HEK293 (cell line): Measurements from ENCODE around the gene GPR84.

ENCODE experiments used
- CTCF ChIA-PET: fragments of 350-600 bp; formaldehyde crosslinking; extraction: SDS; loops from one replicate; lab custom pipeline; 2021; ENCODE audit warnings: antibody characterized with exemption; lab: Yijun Ruan, JAX
- POLR2A ChIA-PET: fragments of 300-600 bp; formaldehyde crosslinking; extraction: SDS; loops from one replicate; lab custom pipeline; 2020; ENCODE audit warnings: antibody characterized with exemption, inconsistent platforms; lab: Yijun Ruan, JAX
- H3K27ac ChIP-seq: fragments of 200-500 bp; sonication (Bioruptor generic); 2 replicates; pipeline ENCODE4 v1.5.1; 2014; ENCODE audit warnings: low read depth, low read length, control low read depth, inconsistent platforms; ENCODE audit errors: extremely low read depth
- H3K36me3 ChIP-seq, 2 experiments: fragments of 200-500 bp in 1 of 2; sonication (Bioruptor generic) in 1 of 2; 1 replicate in 1 of 2; 2 replicates in 1 of 2; pipeline ENCODE4 v1.5.1; 2014 to 2017; ENCODE audit warnings: inconsistent platforms in 2 of 2, low read length in 2 of 2; ENCODE audit not compliant: control insufficient read depth in 2 of 2, insufficient read depth in 1 of 2
- H3K4me1 ChIP-seq: fragments of 200-500 bp; sonication (Bioruptor generic); 2 replicates; pipeline ENCODE4 v1.5.1; 2014; ENCODE audit warnings: mild to moderate bottlenecking, low read length, inconsistent platforms; ENCODE audit not compliant: control insufficient read depth, insufficient read depth
- H3K4me3 ChIP-seq: 2 replicates; pipeline ENCODE4 v1.5.1; 2011; ENCODE audit warnings: low read depth, mild to moderate bottlenecking, control low read depth, low read length, moderate library complexity
- H3K9me3 ChIP-seq: fragments of 200-500 bp; sonication (Bioruptor generic); 2 replicates; pipeline ENCODE4 v1.5.1; 2014; ENCODE audit warnings: low read depth, low read length, inconsistent platforms; ENCODE audit not compliant: control insufficient read depth, insufficient read depth
- GLIS2 ChIP-seq: fragments of 450-650 bp; formaldehyde crosslinking; IDR thresholded peaks from 2 replicates; pipeline ENCODE4 v1.5.1; 2016; ENCODE audit warnings: missing biosample characterization, missing genetic modification characterization
- KLF1 ChIP-seq: fragments of 450-650 bp; formaldehyde crosslinking; IDR thresholded peaks from 2 replicates; pipeline ENCODE4 v1.5.1; 2016; ENCODE audit warnings: missing biosample characterization, missing genetic modification characterization
- KLF16 ChIP-seq: fragments of 450-650 bp; formaldehyde crosslinking; IDR thresholded peaks from 2 replicates; pipeline ENCODE4 v1.5.1; 2017; ENCODE audit warnings: missing biosample characterization, missing genetic modification characterization
- KLF17 ChIP-seq: fragments of 450-650 bp; formaldehyde crosslinking; IDR thresholded peaks from 2 replicates; pipeline ENCODE4 v1.5.1; 2016; ENCODE audit warnings: missing biosample characterization, missing genetic modification characterization
- KLF9 ChIP-seq: fragments of 450-650 bp; formaldehyde crosslinking; IDR thresholded peaks from 2 replicates; pipeline ENCODE4 v1.5.1; 2016; ENCODE audit warnings: missing biosample characterization, missing genetic modification characterization, low read depth
- PRDM1 ChIP-seq: fragments of 450-650 bp; formaldehyde crosslinking; IDR thresholded peaks from 2 replicates; pipeline ENCODE4; 2016; ENCODE audit warnings: missing biosample characterization, missing genetic modification characterization
- PRDM2 ChIP-seq: fragments of 450-650 bp; formaldehyde crosslinking; IDR thresholded peaks from 2 replicates; pipeline ENCODE4 v1.5.1; 2016; ENCODE audit warnings: missing biosample characterization, missing genetic modification characterization, borderline replicate concordance
- REST ChIP-seq: fragments of 450-650 bp; formaldehyde crosslinking; IDR thresholded peaks from 2 replicates; pipeline ENCODE4 v1.5.1; 2016; ENCODE audit warnings: missing biosample characterization, missing genetic modification characterization
- WT1 ChIP-seq: fragments of 450-650 bp; formaldehyde crosslinking; IDR thresholded peaks from 2 replicates; pipeline ENCODE4 v1.5.1; 2016; ENCODE audit warnings: missing biosample characterization, missing genetic modification characterization
- ZNF133 ChIP-seq: fragments of 450-650 bp; formaldehyde crosslinking; IDR thresholded peaks from 2 replicates; pipeline ENCODE4 v1.5.1; 2016; ENCODE audit warnings: missing biosample characterization, missing genetic modification characterization
- ZNF138 ChIP-seq: fragments of 450-650 bp; formaldehyde crosslinking; IDR thresholded peaks from 2 replicates; pipeline ENCODE4 v1.5.1; 2016; ENCODE audit warnings: missing biosample characterization, missing genetic modification characterization, borderline replicate concordance
- ZNF202 ChIP-seq: fragments of 450-650 bp; formaldehyde crosslinking; IDR thresholded peaks from 2 replicates; pipeline ENCODE4 v1.5.1; 2016; ENCODE audit warnings: missing biosample characterization, missing genetic modification characterization, borderline replicate concordance
- ZNF211 ChIP-seq: fragments of 450-650 bp; formaldehyde crosslinking; IDR thresholded peaks from 2 replicates; pipeline ENCODE4 v1.5.1; 2016; ENCODE audit warnings: low read depth, missing biosample characterization, missing genetic modification characterization
- ZNF341 ChIP-seq: fragments of 450-650 bp; formaldehyde crosslinking; IDR thresholded peaks from 2 replicates; pipeline ENCODE4; 2016; ENCODE audit warnings: low read depth, missing biosample characterization, missing genetic modification characterization
- ZNF416 ChIP-seq: fragments of 450-650 bp; formaldehyde crosslinking; IDR thresholded peaks from 2 replicates; pipeline ENCODE4 v1.5.1; 2016; ENCODE audit warnings: missing biosample characterization, missing genetic modification characterization
- ZNF596 ChIP-seq: fragments of 450-650 bp; IDR thresholded peaks from 2 replicates; pipeline ENCODE4 v1.5.0; 2018; ENCODE audit warnings: missing biosample characterization, mild to moderate bottlenecking, missing genetic modification characterization, moderate library complexity
- ZNF621 ChIP-seq: fragments of 450-650 bp; formaldehyde crosslinking; IDR thresholded peaks from 2 replicates; pipeline ENCODE4 v1.5.1; 2017; ENCODE audit warnings: missing biosample characterization, missing genetic modification characterization
- ZNF639 ChIP-seq: fragments of 450-650 bp; formaldehyde crosslinking; IDR thresholded peaks from 2 replicates; pipeline ENCODE4 v1.5.1; 2016; ENCODE audit warnings: missing biosample characterization, missing genetic modification characterization
- ZNF660 ChIP-seq: fragments of 450-650 bp; IDR thresholded peaks from 2 replicates; pipeline ENCODE4 v1.5.1; 2018; ENCODE audit warnings: missing biosample characterization, mild to moderate bottlenecking, missing genetic modification characterization
- ZNF747 ChIP-seq: fragments of 450-650 bp; formaldehyde crosslinking; IDR thresholded peaks from 2 replicates; pipeline ENCODE4 v1.5.1; 2016; ENCODE audit warnings: missing biosample characterization, missing genetic modification characterization
- ZNF830 ChIP-seq: fragments of 450-650 bp; IDR thresholded peaks from 2 replicates; pipeline ENCODE4 v1.5.0; 2018; ENCODE audit warnings: missing biosample characterization, missing genetic modification characterization, low read depth, mild to moderate bottlenecking, moderate library complexity
- ZSCAN18 ChIP-seq: fragments of 450-650 bp; formaldehyde crosslinking; IDR thresholded peaks from 2 replicates; pipeline ENCODE4 v1.5.1; 2016; ENCODE audit warnings: missing biosample characterization, missing genetic modification characterization

GPR84 gene

GRCh38 chr12:54377007-54377406, 12.7 kb upstream of the GPR84 start:
- CTCF ChIA-PET, result interaction anchor here (0.8 to 1.0 kb wide), 2 partner anchors 23 to 40 kb away, joined by 3 to 4 read pairs; no protein-coding TSS in a partner anchor
- Histone ChIP-seq H3K9me3 (no peaks in the 10 kb centered on the region), H3K27ac (no peak overlapping the region), H3K36me3 (peaks cover 0 to 82% of the 10 kb centered on the region in 2 experiments; a peak in 1 of 3 replicates), H3K4me3 (no peak overlapping the region), H3K4me1 (peaks cover 13% of the 10 kb centered on the region)
- POLR2A ChIA-PET, result no interaction called here
- peak; percentile 96 for TF ChIP-seq PRDM1
- peak; percentile 70; the same call in 1 of the 2 replicates for TF ChIP-seq REST (tag by site-specific recombination)
- no peak for TF ChIP-seq ZNF341 (tag by site-specific recombination)
- TF ChIP-seq ZSCAN18 (tag by site-specific recombination), result no peak

- H3K9me3 ChIP-seq, result no peaks in the 10 kb centered on the region
- ChIA-PET POLR2A (no interaction called here), CTCF (interaction anchor here (0.8 kb wide), 1 partner anchor 40 kb away, joined by 3 read pairs; no protein-coding TSS in a partner anchor)
- no peak overlapping the region for H3K27ac ChIP-seq
- no peak overlapping the region for H3K4me3 ChIP-seq
- H3K36me3 ChIP-seq, result peaks cover 0 to 85% of the 10 kb centered on the region in 2 experiments; a peak in 1 of 3 replicates
- peaks cover 17% of the 10 kb centered on the region for H3K4me1 ChIP-seq
- TF ChIP-seq PRDM2 (tag by site-specific recombination) (no peak), ZNF211 (tag by site-specific recombination) (no peak), ZNF639 (tag by site-specific recombination) (no peak), ZNF138 (tag by site-specific recombination) (no peak), ZNF596 (tag by site-specific recombination) (no peak), KLF9 (tag by site-specific recombination) (no peak), ZNF660 (tag by site-specific recombination) (no peak), WT1 (tag by site-specific recombination) (0 out of 2 replicates have a peak, but pooled peaks have one; percentile 25), ZNF621 (tag by site-specific recombination) (no peak), ZNF747 (tag by site-specific recombination) (no peak), KLF17 (peak; percentile 62), GLIS2 (tag by site-specific recombination) (no peak), ZNF830 (tag by site-specific recombination) (no peak), ZNF202 (tag by site-specific recombination) (no peak), KLF1 (tag by site-specific recombination) (peak; percentile 77), ZNF416 (tag by site-specific recombination) (no peak), KLF16 (tag by site-specific recombination) (no peak), ZNF133 (no peak)
Observed at GRCh38 chr12:54376596-54376995, 12.3 kb upstream of the GPR84 start.
